Measurements from ENCODE around the gene CKAP4.

Gene CKAP4

GRCh38 chr12:106271575-106272505 is 24.0 kb upstream of the CKAP4 start:
- TF ChIP-seq POLR2AphosphoS5 (IDR thresholded peaks at IDR 0.05; ENCODE audit: borderline replicate concordance, low read depth, low read length) (no peak), FOXP2 (optimal IDR thresholded peaks at IDR 0.05; ENCODE audit: control extremely low read depth, extremely low read length, insufficient read depth) (no peak), EZH2 (IDR thresholded peaks at IDR 0.05) (no peak)
- Histone ChIP-seq H3K9ac (ENCODE audit: insufficient read length) (peak overlapping the region; percentile 38), H3K36me3 (ENCODE audit: insufficient read depth, low read length) (no peaks in the 10 kb centered on the region), H3K4me3 (no peak overlapping the region; the same call in 1 of the 2 replicates), H3K9me3 (ENCODE audit: low read depth, low read length) (no peaks in the 10 kb centered on the region), H3K27ac (peak overlapping the region; percentile 98)
- no peak for DNase-seq (ENCODE audit: low read depth, low spot score)

GRCh38 chr12:106269150-106269771 is 21.4 kb upstream of the CKAP4 start:
- H3K27ac ChIP-seq: peak overlapping the region; percentile 68; the same call in 1 of the 2 replicates
- no peak for DNase-seq (ENCODE audit: low read depth, low spot score)
- H3K9me3 ChIP-seq (ENCODE audit: low read depth, low read length): no peaks in the 10 kb centered on the region
- no peaks in the 10 kb centered on the region for H3K36me3 ChIP-seq (ENCODE audit: insufficient read depth, low read length)
- TF ChIP-seq POLR2AphosphoS5 (IDR thresholded peaks at IDR 0.05; ENCODE audit: borderline replicate concordance, low read depth, low read length) (no peak), FOXP2 (optimal IDR thresholded peaks at IDR 0.05; ENCODE audit: control extremely low read depth, extremely low read length, insufficient read depth) (no peak), EZH2 (IDR thresholded peaks at IDR 0.05) (no peak)
- H3K4me3 ChIP-seq: no peak overlapping the region
- no peak overlapping the region for H3K9ac ChIP-seq (ENCODE audit: insufficient read length)

- H3K4me3 ChIP-seq: no peak overlapping the region
- no peaks in the 10 kb centered on the region for H3K36me3 ChIP-seq (ENCODE audit: insufficient read depth, low read length)
- TF ChIP-seq EZH2 (IDR thresholded peaks at IDR 0.05) (no peak), POLR2AphosphoS5 (IDR thresholded peaks at IDR 0.05; ENCODE audit: borderline replicate concordance, low read depth, low read length) (no peak), FOXP2 (optimal IDR thresholded peaks at IDR 0.05; ENCODE audit: control extremely low read depth, extremely low read length, insufficient read depth) (no peak)
- no peaks in the 10 kb centered on the region for H3K9me3 ChIP-seq (ENCODE audit: low read depth, low read length)
- H3K9ac ChIP-seq (ENCODE audit: insufficient read length): no peak overlapping the region
- no peak overlapping the region for H3K27ac ChIP-seq
- DNase-seq (ENCODE audit: low read depth, low spot score): no peak
Measured at GRCh38 chr12:106267535-106267934, 19.7 kb upstream of the CKAP4 start.

- TF ChIP-seq FOXP2 (optimal IDR thresholded peaks at IDR 0.05; ENCODE audit: control extremely low read depth, extremely low read length, insufficient read depth) (no peak), EZH2 (IDR thresholded peaks at IDR 0.05) (no peak), POLR2AphosphoS5 (IDR thresholded peaks at IDR 0.05; ENCODE audit: borderline replicate concordance, low read depth, low read length) (no peak)
- DNase-seq (ENCODE audit: low read depth, low spot score): no peak
Measured at GRCh38 chr12:106265116-106265515, 17.3 kb upstream of the CKAP4 start.

GRCh38 chr12:106258935-106259334 is 11.1 kb upstream of the CKAP4 start:
- Histone ChIP-seq H3K27ac (no peak overlapping the region), H3K36me3 (ENCODE audit: insufficient read depth, low read length) (no peaks in the 10 kb centered on the region), H3K9me3 (ENCODE audit: low read depth, low read length) (no peaks in the 10 kb centered on the region), H3K9ac (ENCODE audit: insufficient read length) (no peak overlapping the region), H3K4me3 (no peak overlapping the region)
- TF ChIP-seq EZH2 (IDR thresholded peaks at IDR 0.05): no peak
- DNase-seq (ENCODE audit: low read depth, low spot score): no peak

More at GRCh38 chr12:106265116-106265515, 17.3 kb upstream of the CKAP4 start:
- Histone ChIP-seq H3K27ac (no peak overlapping the region), H3K4me3 (no peak overlapping the region), H3K9me3 (ENCODE audit: low read depth, low read length) (no peaks in the 10 kb centered on the region), H3K9ac (ENCODE audit: insufficient read length) (no peak overlapping the region), H3K36me3 (ENCODE audit: insufficient read depth, low read length) (no peaks in the 10 kb centered on the region)

- Histone ChIP-seq H3K27ac (no peak overlapping the region), H3K36me3 (ENCODE audit: insufficient read depth, low read length) (no peaks in the 10 kb centered on the region), H3K9ac (ENCODE audit: insufficient read length) (no peak overlapping the region), H3K9me3 (ENCODE audit: low read depth, low read length) (no peaks in the 10 kb centered on the region), H3K4me3 (no peak overlapping the region)
- no peak for TF ChIP-seq EZH2 (IDR thresholded peaks at IDR 0.05)
- TF ChIP-seq POLR2AphosphoS5 (IDR thresholded peaks at IDR 0.05; ENCODE audit: borderline replicate concordance, low read depth, low read length): no peak
- no peak for TF ChIP-seq FOXP2 (optimal IDR thresholded peaks at IDR 0.05; ENCODE audit: control extremely low read depth, extremely low read length, insufficient read depth)
- no peak for DNase-seq (ENCODE audit: low read depth, low spot score)
Measured at GRCh38 chr12:106258226-106258625, 10.4 kb upstream of the CKAP4 start.

- TF ChIP-seq POLR2AphosphoS5 (IDR thresholded peaks at IDR 0.05; ENCODE audit: borderline replicate concordance, low read depth, low read length): no peak
- TF ChIP-seq EZH2 (IDR thresholded peaks at IDR 0.05): no peak
- TF ChIP-seq FOXP2 (optimal IDR thresholded peaks at IDR 0.05; ENCODE audit: control extremely low read depth, extremely low read length, insufficient read depth): no peak
- H3K4me3 ChIP-seq: no peak overlapping the region
- no peak for DNase-seq (ENCODE audit: low read depth, low spot score)
- no peak overlapping the region for H3K9ac ChIP-seq (ENCODE audit: insufficient read length)
- no peaks in the 10 kb centered on the region for H3K36me3 ChIP-seq (ENCODE audit: insufficient read depth, low read length)
- H3K27ac ChIP-seq: no peak overlapping the region
- H3K9me3 ChIP-seq (ENCODE audit: low read depth, low read length): no peaks in the 10 kb centered on the region
Measured at GRCh38 chr12:106256524-106256923, 8.7 kb upstream of the CKAP4 start.

GRCh38 chr12:106255952-106256351 is 8.1 kb upstream of the CKAP4 start:
- H3K4me3 ChIP-seq: no peak overlapping the region
- no peak overlapping the region for H3K9ac ChIP-seq (ENCODE audit: insufficient read length)
- no peaks in the 10 kb centered on the region for H3K9me3 ChIP-seq (ENCODE audit: low read depth, low read length)
- TF ChIP-seq FOXP2 (optimal IDR thresholded peaks at IDR 0.05; ENCODE audit: control extremely low read depth, extremely low read length, insufficient read depth) (no peak), POLR2AphosphoS5 (IDR thresholded peaks at IDR 0.05; ENCODE audit: borderline replicate concordance, low read depth, low read length) (no peak), EZH2 (IDR thresholded peaks at IDR 0.05) (no peak)
- H3K27ac ChIP-seq: no peak overlapping the region
- no peaks in the 10 kb centered on the region for H3K36me3 ChIP-seq (ENCODE audit: insufficient read depth, low read length)
- no peak for DNase-seq (ENCODE audit: low read depth, low spot score)
